Testis (tissue), 2 donors: ENCODE measurements around the gene USP36.
A peak's percentile ranks its signal among the peaks of the same experiment; 100 is the strongest.

Source experiments
- POLR2A ChIP-seq: fragments of 450-650 bp; IDR thresholded peaks from one replicate; pipeline ENCODE4 v1.6.1; 2017; ENCODE audit warnings: antibody characterized with exemption, mild to moderate bottlenecking, moderate library complexity
- TF ChIP-seq, protein P1 (sequence below), 3 experiments: fragments of 450-650 bp in 2 of 3; fragments of 200-600 bp in 1 of 3; sonication (generic) in 1 of 3; IDR thresholded peaks; one replicate each; pipeline ENCODE4 v1.5.1; 2016 to 2019; ENCODE audit warnings: antibody characterized with exemption in 3 of 3, mild to moderate bottlenecking in 2 of 3, moderate library complexity in 1 of 3

GRCh38 chr17:78865682-78866390 lies 25.2 kb upstream of the USP36 start:
- TF ChIP-seq, protein P1, sequence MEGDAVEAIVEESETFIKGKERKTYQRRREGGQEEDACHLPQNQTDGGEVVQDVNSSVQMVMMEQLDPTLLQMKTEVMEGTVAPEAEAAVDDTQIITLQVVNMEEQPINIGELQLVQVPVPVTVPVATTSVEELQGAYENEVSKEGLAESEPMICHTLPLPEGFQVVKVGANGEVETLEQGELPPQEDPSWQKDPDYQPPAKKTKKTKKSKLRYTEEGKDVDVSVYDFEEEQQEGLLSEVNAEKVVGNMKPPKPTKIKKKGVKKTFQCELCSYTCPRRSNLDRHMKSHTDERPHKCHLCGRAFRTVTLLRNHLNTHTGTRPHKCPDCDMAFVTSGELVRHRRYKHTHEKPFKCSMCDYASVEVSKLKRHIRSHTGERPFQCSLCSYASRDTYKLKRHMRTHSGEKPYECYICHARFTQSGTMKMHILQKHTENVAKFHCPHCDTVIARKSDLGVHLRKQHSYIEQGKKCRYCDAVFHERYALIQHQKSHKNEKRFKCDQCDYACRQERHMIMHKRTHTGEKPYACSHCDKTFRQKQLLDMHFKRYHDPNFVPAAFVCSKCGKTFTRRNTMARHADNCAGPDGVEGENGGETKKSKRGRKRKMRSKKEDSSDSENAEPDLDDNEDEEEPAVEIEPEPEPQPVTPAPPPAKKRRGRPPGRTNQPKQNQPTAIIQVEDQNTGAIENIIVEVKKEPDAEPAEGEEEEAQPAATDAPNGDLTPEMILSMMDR (IDR thresholded peaks at IDR 0.05): peak; percentile 75 to 90 (median 86)
- TF ChIP-seq POLR2A: no peak
